HG03039 (cell line): Measurements from ENCODE around the gene PCDHB9.
"Not testable (repeated sequence)": the region's sequence is repeated elsewhere in the genome, so short reads cannot be mapped to it uniquely, and the experiment has no call there.

ENCODE experiments used
- ATAC-seq: cut with Tn5 transposase; IDR thresholded peaks from one replicate; pipeline ENCODE4 v1.9.1; 2021; ENCODE audit warnings: mild to moderate bottlenecking, moderate library complexity; ENCODE audit not compliant: unreplicated experiment

PCDHB9 gene

DNA sequence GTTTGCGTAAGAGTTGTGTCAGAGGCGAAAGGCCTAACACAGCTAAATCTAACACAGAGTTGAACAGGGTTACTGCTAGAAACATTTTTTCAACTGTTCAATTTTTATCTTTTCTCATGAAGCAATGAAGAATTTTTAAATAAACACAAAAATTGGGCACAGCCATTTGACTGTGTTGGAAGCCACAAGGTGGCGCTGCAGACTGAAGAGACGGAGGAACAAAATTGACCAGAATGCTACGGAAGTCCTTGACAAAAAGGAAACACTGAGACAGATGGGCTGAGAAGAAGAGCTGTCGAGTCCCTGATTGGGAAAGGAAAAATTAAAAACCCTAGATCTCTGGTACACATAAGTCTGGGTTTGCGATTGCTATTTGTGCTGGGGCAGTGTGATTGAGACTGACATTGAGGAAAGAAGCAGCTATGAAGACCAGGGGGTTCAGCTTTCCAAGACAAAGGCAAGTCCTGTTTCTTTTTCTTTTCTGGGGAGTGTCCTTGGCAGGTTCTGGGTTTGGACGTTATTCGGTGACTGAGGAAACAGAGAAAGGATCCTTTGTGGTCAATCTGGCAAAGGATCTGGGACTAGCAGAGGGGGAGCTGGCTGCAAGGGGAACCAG lies at the start of gene PCDHB9:
PCDHB9 (plus strand) TSS at position 265 of the 616 bp plus-strand sequence; CDS start at position 423, 158 bp downstream.
- ATAC-seq: no peak

DNA sequence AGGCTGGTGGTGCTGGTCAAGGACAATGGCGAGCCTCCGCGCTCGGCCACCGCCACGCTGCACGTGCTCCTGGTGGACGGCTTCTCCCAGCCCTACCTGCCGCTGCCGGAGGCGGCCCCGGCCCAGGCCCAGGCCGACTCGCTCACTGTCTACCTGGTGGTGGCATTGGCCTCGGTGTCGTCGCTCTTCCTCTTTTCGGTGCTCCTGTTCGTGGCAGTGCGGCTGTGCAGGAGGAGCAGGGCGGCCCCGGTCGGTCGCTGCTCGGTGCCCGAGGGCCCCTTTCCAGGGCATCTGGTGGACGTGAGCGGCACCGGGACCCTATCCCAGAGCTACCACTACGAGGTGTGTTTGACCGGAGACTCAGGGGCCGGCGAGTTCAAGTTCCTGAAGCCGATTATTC lies 49.6 kb upstream of the PCDHB9 start:
- not testable (repeated sequence) for ATAC-seq

- ATAC-seq: no peak
These were observed 37.1 kb upstream of the PCDHB9 start, which contains the start of gene PCDHB6 for GRCh38 chr5:141149812-141150211. Gene PCDHB6, plus strand, starts transcription at chr5:141150057. Its CDS starts 201 bp downstream, at chr5:141150258.

DNA sequence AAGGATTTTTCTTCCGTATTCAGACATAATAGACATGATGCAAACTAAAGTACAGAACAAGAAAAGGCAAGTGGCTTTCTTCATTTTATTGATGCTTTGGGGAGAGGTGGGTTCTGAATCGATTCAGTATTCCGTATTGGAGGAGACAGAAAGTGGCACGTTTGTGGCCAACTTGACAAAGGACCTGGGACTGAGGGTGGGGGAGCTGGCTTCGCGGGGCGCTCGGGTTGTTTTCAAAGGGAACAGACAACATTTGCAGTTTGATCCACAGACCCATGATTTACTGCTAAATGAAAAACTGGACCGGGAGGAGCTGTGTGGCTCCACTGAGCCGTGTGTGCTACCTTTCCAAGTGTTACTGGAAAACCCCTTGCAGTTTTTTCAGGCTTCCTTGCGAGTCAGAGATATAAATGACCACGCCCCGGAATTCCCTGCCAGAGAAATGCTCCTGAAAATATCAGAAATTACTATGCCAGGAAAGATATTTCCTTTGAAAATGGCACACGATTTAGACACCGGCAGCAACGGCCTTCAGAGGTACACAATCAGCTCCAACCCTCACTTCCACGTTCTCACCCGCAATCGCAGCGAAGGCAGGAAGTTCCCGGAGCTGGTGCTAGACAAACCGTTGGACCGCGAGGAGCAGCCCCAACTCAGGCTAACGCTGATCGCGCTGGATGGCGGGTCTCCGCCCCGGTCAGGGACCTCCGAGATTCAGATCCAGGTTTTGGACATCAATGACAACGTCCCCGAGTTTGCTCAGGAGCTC lies 36.6 kb upstream of the PCDHB9 start:
- no peak for ATAC-seq

DNA sequence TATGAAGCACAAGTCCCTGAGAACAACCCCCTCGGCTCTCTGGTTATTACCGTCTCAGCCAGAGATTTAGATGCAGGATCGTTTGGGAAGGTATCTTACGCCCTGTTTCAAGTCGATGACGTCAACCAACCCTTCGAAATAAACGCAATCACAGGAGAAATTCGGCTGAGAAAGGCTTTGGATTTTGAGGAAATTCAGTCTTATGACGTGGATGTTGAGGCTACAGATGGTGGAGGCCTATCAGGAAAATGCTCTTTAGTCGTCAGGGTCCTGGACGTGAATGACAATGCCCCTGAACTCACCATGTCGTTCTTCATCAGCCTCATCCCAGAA lies 36.0 kb upstream of the PCDHB9 start:
- no peak for ATAC-seq

DNA sequence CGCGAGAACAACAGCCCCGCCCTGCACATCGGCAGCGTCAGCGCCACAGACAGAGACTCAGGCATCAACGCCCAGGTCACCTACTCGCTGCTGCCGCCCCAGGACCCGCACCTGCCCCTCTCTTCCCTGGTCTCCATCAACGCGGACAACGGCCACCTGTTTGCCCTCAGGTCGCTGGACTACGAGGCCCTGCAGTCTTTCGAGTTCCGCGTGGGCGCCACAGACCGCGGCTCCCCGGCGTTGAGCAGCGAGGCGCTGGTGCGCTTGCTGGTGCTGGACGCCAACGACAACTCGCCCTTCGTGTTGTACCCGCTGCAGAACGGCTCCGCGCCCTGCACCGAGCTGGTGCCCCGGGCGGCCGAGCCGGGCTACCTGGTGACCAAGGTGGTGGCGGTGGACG lies 35.3 kb upstream of the PCDHB9 start:
- not testable (repeated sequence) for ATAC-seq

DNA sequence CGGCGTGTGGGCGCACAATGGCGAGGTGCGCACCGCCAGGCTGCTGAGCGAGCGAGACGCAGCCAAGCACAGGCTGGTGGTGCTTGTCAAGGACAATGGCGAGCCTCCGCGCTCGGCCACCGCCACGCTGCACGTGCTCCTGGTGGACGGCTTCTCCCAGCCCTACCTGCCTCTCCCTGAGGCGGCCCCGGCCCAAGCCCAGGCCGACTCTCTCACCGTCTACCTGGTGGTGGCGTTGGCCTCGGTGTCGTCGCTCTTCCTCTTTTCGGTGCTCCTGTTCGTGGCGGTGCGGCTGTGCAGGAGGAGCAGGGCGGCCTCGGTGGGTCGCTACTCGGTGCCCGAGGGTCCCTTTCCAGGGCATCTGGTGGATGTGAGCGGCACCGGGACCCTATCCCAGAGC lies 34.9 kb upstream of the PCDHB9 start:
- not testable (repeated sequence) for ATAC-seq

- ATAC-seq: no peak
These were observed 31.2 kb upstream of the PCDHB9 start for GRCh38 chr5:141155540-141156374.

DNA sequence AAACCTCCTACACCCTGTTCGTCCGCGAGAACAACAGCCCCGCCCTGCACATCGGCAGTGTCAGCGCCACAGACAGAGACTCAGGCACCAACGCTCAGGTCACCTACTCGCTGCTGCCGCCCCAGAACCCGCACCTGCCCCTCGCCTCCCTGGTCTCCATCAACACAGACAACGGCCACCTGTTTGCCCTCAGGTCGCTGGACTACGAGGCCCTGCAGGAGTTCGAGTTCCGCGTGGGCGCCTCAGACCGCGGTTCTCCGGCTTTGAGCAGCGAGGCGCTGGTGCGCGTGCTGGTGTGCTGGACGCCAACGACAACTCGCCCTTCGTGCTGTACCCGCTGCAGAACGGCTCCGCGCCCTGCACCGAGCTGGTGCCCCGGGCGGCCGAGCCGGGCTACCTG lies 29.6 kb upstream of the PCDHB9 start:
- not testable (repeated sequence) for ATAC-seq

GRCh38 chr5:141157901-141158300 lies 29.1 kb upstream of the PCDHB9 start:
- not testable (repeated sequence) for ATAC-seq

- ATAC-seq: no peak
These were observed 14.4 kb upstream of the PCDHB9 start, which contains the start of gene PCDHB7 for GRCh38 chr5:141172381-141173204. Gene PCDHB7, plus strand, starts transcription at chr5:141172644. Its CDS starts 192 bp downstream, at chr5:141172836.

GRCh38 chr5:141174291-141175104 lies 12.5 kb upstream of the PCDHB9 start:
- not testable (repeated sequence) for ATAC-seq

- ATAC-seq: no peak
These were observed 11.0 kb upstream of the PCDHB9 start for GRCh38 chr5:141175933-141176332.

GRCh38 chr5:141177577-141178191 lies 9.3 kb upstream of the PCDHB9 start, which contains the start of gene PCDHB8:
Gene PCDHB8, plus strand, starts transcription at chr5:141177790. Its CDS starts 245 bp downstream, at chr5:141178035.
- not testable (repeated sequence) for ATAC-seq

DNA sequence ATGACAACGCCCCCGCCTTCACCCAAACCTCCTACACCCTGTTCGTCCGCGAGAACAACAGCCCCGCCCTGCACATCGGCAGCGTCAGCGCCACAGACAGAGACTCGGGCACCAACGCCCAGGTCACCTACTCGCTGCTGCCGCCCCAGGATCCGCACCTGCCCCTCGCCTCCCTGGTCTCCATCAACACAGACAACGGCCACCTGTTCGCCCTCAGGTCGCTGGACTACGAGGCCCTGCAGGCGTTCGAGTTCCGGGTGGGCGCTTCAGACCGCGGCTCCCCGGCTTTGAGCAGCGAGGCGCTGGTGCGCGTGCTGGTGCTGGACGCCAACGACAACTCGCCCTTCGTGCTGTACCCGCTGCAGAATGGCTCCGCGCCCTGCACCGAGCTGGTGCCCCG lies 7.6 kb upstream of the PCDHB9 start:
- not testable (repeated sequence) for ATAC-seq

DNA sequence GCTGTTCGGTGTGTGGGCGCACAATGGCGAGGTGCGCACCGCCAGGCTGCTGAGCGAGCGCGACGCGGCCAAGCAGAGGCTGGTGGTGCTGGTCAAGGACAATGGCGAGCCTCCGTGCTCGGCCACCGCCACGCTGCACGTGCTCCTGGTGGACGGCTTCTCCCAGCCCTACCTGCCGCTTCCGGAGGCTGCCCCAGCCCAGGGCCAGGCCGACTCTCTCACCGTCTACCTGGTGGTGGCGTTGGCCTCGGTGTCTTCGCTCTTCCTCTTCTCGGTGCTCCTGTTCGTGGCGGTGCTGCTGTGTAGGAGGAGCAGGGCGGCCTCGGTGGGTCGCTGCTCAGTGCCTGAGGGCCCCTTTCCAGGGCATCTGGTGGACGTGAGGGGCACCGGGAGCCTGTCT lies 7.1 kb upstream of the PCDHB9 start:
- ATAC-seq: not testable (repeated sequence)

DNA sequence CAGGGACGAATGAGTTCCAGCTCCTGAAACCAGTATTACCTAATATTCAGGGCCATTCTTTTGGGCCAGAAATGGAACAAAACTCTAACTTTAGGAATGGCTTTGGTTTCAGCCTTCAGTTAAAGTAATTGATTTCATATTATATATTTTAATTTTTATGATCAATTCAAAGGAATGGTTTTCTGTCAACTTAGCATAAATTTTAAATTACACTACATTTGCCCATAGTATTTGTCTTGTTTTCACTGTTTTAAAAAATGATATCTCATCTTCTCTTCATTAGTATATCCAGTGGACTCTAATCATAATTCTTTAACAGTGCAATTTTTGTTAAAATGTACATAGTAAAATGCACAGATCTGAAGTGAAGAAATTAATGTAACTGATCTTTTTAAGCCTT lies 6.6 kb upstream of the PCDHB9 start:
- no peak for ATAC-seq

- no peak for ATAC-seq
These were observed 4.7 kb upstream of the PCDHB9 start, which contains the start of gene PCDHB16 for GRCh38 chr5:141182248-141182647. Gene PCDHB16, plus strand, starts transcription at chr5:141182387. Its CDS starts 173 bp downstream, at chr5:141182560.
